Measurements from ENCODE around the gene MYL10.

DNA sequence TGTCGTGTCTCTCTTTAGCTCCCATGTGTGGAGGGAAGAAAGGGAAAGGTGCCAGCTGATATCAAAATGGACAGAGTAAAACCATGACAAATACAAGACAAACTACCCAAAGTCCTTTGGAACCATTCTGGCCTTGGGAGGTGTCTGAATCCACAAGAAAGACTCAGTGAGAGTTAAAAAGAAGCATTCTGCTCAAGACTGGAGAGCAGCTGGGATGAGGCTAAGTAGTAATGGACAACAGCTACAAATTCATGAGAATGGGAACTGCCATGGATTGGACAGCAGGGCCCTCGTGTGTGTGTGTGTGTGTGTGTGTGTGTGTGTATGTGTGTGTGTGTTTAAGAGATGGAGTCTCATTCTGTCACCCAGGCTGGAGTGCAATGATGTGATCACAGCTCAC lies 39.6 kb upstream of the MYL10 start:
- TF ChIP-seq CTCF (IDR thresholded peaks at IDR 0.05; ENCODE audit: extremely low read depth in 1 of 2, insufficient read depth in 1 of 2, low read depth in 1 of 2, low read length in 2 of 2) (no peak), EZH2 (IDR thresholded peaks at IDR 0.05; ENCODE audit: borderline replicate concordance, low read depth, low read length, severe bottlenecking) (no peak)

Data from endothelial cell of umbilical vein (primary cell).